Stimulated activated CD8-positive, alpha-beta memory T cell treated with anti-CD3 and anti-CD28 coated beads, Interleukin-4, amount 100 ng/mL, for 48 hours (primary cell): Measurements from ENCODE around the gene STK39.

ENCODE experiments used
- DNase-seq: peaks from one replicate; pipeline ENCODE4 v3.0.0-alpha.2; 2020

Gene STK39

DNA sequence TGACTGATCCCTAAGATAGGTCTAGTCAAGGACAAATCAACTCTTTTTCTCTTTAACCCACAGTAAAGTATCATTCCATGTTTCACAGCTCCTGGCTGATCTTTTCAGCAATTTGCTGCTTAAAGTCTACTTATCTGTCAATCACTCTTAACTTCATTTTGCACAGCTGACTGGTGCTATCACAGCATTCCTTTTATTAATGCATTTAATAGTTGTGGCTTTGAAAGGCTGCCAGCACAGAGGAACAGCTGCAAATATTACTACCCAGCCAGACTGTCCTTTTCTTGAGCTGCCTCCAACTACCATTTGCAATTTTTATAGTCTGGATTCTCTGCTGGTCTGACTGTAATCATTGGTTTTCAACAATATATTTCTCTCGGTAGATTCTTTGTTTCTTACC lies 303.5 kb downstream of the STK39 start:
- DNase-seq, result no peak

DNA sequence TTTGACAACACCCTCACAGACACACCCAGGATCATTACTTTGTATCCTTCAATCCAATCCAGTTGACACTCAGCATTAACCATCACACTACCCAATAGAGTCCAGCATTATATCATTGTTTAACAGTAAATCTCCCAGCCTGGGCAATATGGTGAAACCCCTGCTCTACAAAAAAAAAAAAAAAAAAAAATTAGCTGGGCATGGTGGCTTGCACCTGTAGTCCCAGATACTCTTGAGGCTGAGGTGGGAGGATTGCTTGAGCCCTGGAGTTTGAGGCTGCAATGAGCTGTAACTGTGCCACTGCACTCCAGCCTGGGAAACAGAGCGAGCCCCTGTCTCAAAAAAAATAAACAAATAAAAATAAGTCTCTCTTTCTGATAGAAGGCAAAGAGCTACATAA lies 304.0 kb downstream of the STK39 start:
- DNase-seq, result no peak

DNA sequence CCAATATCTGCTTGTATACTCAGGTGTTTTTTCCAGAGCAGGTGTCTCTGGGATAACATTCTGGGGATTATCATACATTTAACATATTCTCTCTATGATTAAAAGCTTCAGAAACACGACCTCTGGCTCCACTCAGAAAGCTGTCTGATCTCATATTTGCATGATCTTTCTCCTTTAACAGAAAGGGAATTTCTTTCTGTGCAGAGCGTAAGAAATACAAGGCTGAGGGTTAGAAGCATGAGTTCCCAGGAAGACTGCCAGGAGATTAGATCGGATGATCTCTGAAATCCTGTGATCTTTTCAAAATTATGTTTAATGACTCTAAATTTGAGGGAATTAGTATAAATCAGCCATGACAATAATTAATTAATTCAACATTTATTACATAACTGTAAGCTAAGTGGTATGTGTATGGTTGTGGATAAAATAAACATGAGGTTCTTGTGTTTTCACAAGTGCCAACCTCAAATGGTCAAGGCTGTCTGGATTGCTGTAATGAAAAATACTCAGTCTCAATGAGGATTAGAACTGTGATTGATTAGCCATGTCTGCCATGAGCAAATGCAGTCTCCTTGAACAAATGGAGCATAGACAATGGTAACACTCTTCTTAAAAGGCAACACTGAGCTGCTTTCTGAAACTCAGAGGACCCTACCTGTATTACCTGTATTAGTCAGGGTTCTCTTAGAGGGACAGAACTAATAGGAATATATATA lies 304.9 kb downstream of the STK39 start:
- DNase-seq, result no peak

DNA sequence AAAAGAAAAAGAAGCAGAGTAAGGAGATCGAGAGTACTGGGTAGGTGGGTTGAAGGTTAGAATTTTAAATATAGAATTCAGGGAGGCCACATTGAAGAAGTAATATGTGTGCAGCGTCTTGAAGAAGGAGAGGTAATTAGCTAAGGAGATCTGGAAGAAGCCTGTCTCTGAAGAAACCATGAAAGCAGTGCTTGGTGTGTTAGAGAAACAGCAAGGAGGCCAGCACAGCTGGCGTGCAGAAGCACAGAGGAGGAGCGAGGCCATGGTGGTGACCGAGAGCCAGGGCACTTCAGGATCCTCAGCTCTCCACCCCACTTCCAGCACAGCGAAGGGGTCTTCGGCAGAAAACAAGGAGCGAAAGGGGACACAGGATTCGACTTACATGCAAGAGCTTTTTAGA lies 305.8 kb downstream of the STK39 start:
- DNase-seq, result no peak

DNA sequence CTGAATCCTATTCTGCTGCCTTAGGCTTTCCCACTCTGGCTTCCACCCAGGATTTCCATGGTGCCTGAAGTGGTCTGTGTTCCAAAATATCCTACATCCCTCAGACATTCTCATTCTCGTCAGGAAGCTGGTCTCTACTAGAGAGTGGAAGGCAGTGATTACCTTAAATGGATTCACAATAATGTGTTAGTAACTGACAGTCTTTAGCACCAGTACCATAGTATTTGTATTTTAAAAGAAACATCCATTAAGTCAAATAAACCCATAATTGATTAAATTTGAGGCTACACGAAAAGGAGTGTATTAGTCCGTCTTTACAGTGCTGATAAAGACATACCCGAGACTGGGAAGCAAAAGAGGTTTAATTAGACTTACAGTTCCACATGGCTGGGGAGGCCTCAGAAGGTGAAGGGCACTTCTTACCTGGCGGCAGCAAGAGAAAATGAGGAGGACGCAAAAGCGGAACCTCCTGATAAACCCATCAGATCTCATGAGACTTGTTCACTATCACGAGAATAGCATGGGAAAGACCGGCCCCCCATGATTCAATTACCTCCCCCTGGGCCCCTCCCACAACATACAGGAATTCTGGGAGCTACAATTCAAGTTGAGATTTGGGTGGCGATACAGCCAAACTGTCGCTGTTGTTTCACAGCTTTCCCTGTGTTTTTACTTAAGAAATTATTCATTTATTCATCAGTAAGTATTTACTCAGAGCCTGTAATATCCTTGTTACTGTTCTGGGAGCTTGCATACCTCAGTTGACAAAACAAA lies 306.5 kb downstream of the STK39 start:
- no peak for DNase-seq

DNA sequence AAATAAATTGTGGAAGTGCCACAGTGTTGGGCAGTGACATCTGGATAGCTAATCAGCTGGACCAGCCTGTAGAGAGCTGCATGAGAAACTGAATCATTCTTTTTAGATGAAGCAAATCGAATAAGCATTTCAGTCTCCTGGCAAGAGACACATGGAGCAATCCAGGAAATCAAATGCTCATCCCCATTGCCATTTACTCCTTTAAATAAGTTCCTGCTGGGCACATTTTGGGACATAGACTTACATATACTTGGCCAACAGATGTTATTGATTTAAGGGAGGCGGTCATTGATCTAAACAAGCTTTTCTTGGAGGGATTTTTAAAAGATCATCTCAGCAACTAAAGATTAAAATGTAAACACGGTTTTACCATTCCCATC lies 307.1 kb downstream of the STK39 start:
- DNase-seq, result no peak

DNA sequence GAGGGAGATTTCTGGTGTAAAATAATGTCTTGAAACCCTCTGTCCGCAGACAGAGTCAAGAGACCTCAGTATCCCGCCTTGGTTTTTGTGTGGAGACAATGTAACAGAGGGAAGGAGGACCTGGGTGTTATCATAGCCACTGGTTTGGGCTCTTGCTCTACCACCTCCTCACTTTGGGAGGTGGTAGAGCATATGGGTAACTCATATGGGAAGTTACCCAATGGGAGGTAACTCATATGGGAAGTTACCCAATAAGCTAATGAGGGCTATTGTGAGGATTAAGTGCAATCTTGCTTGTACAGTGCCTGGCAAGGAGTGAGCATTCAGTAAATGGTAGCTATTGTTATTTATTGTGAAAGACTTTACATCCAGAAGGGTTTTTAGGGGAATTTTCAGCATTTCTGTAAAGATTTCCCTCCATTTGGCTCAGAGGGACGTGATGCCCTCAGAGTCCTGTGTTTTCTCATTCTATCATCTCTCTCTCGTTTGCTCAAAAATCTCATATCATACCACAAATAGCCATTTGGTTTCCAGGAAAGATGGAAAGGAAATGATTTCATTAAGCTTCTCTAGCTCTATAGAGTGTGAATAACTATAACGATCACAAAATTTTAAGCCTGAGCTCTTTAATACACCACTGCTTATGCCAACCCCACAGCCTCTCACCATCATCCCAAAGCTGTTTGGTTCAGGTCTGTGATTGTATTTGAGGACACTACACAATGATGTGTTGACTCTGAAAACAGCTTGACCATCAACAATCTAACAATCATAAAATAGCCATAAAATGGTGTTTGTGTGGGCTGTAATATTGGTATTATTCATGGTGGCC lies 307.7 kb downstream of the STK39 start:
- DNase-seq, result no peak

DNA sequence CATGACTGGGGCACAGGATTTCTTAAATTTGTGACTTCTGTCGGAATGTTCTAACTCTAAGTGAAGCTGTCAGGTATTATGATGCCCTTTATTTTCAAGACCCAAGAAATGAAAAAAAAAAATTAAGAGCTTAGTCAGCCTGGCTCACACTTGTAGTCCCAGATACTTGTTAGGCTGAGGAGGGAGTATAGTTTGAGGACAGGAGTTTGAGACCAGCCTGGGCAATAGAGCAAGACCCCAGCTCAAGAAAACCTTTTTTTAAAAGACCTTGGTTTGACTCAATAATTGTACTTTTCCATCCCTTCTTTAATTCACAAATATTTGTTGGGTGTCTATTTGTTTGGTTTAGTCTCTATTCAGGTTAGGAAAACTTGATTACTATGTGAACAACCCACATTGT lies 310.0 kb downstream of the STK39 start:
- DNase-seq, result no peak

DNA sequence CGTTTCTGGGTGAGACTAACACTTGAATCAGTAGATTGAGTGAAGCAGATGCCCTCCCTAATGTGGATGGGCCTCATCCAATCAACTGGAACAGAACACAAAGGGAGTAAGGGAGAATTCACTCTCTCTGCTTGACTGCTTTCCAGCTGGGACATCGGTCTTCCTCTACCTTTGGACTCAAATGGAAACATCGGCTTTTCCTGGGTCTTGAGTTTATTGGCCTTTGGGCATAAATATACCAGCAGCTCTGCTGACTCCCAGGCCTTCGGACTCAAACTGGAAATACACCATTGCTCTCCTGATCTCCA lies 311.6 kb downstream of the STK39 start:
- DNase-seq, result no peak

DNA sequence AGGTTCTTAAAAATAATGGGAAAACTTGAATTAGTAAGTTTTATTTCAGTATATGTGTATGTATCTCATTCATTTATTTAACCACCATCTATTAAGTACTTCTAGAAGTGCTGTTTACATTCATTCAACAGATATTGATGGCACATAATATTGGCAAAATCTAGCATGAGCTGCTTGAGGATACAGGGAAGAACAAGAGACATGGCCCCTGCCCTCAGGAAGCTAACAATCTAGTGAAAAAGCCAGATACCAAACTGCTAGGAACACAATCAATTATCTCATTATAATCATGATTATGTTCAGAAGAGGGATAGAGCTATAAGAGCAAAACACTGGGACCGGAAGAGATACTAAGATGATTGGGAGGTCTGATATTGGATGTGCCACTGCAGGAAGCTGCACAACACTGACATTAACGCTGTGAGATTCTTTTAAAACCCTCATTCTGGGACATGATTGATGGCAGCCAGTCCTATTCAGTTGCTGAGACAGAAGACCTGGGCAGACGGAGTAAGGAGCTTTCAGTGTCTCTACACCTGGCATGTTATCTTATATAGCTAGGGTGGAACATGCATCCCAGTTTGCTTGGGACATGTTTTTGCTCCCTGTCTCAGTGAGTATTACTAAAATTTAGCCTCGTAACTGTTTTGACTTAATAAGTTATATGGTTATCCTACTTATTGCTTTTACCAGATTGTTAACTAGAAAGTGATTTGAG lies 314.1 kb downstream of the STK39 start:
- no peak for DNase-seq

DNA sequence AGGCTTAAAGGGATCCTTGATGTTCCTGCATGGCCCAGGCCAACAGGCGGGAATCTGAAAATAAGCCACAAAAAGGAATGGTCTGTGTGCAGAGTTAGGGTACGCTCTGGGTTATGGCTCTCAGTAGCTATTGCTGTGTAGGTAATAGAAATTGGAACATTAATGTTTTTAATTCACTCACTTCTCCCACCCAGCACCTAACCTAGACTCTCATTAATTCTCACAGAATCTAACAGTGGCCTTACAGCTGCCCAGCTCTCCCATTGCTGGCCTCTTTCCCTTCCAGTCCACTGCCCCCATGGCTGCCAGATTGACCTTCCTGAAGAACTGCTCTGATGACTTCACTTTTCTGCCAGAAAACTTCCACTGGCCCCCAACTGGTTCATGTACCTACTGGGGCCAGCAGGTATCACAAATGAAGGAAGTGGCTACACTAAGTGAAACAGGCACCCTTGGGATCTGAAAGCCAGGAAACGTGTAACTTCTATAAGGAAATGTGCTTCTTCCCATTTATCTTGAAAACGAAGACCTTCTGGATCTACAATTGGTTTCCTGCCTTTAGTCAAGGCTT lies 315.2 kb downstream of the STK39 start:
- DNase-seq, result no peak

DNA sequence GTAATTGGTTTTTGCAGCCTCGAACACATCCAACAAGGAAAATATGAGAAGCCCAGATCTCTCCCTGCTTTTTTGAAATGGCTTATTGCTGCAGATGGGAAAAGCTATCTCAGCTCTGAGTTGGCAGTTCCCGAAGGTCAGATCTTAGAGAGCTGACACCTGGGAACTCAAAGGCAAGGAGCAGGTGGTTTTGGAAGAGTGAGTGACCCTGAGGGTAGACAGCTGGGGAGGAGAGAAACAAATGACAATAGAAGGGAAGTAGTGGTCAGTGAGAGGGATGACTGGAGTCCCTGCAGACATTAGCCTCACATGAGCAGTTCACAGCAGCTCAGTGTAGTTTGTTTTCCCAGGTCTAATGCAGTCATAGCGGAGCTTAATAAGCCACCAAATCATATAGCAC lies 317.9 kb downstream of the STK39 start:
- DNase-seq, result no peak

DNA sequence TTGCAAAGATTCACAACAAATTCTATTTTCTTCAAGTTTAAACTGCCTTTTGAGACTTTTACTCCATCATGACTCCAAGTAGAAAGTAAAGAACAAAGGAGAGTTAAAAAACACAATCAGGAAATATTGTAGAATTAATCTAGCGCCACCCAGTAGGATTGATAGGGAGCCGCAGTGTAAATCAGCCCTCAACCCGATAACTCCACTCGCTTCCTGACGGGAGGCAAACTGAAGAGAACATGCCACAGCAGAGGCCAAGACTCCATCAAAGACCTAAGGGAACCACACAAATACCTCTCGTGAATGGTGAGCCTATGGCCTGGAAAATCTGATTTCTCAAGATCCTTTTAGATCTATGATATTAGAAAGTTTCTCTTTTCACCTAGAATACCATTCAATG lies 319.0 kb downstream of the STK39 start:
- no peak for DNase-seq

DNA sequence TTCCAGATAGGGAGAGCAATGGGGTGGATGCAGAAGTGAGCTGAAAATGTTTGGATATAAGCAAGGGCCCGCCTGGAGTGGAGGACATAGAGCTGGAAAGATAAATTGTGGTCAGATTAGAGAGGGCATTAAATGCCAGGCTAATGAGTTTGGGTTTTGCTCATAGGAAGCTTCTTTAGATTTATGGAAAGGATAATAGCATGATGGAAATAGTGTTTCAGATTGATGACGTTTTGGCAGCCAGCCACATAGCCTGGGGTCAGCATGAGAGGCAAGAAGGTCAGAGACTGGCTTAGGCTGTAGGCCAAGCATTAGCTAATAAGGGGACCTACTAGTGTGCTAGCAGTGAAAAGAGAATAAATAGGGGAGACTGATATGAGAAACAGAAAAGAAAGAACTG lies 321.6 kb downstream of the STK39 start:
- no peak for DNase-seq

DNA sequence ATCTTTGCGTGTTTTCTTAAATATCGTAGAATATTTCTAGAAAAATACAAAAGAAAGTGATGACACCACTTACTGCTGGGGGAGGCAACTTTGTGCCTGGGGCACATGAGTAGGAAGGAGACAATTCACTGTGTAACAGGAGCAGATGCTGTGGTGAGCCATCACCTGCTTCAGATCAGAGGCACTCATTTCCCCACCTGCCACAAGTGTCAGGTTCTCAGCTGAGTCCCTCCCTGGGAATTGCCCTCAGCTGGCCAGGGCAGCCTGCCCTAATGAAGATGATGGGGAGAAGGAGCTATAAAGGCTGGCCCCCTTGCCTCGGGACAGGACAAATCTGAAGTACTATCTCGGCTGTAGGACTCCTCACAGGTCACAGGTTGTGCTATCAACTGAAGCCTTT lies 322.8 kb downstream of the STK39 start:
- no peak for DNase-seq

DNA sequence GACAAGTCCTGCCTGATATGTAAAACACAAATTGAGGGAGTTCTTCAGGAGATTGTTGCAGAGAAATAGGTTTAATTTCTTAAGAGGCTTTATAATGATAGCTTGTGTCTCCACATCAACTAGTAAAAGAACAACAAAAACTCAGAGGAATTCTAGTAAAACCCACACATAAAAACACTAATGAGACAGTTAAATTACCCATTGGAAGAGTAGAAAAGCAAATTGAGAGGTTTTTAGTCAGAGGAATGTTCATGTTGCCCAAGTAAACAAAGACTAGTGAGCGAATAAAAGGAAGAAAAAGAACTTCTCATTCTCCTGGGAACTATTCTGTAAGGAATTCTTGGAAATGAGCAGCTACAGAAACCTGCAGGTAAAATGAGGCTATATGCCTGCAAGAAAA lies 330.6 kb downstream of the STK39 start:
- no peak for DNase-seq

DNA sequence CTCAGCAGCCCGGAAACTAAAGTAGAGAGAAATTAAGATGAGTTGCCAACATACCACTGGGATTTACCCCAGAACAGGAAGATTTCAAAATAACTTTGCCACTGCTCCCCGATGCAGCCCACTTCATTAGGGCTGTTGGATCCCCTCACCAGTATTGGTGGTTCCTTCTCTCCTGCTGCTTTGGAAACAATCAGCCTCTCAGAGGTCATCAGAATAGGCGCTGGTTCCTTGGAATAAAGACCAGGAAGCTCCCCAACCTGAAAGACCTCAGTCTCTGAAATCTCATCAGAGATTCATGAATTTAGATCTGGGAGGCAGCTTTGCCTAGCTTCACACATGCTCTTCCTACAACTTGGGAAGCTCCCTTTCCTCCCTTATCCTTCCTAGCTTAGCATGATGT lies 332.4 kb downstream of the STK39 start:
- DNase-seq, result no peak

DNA sequence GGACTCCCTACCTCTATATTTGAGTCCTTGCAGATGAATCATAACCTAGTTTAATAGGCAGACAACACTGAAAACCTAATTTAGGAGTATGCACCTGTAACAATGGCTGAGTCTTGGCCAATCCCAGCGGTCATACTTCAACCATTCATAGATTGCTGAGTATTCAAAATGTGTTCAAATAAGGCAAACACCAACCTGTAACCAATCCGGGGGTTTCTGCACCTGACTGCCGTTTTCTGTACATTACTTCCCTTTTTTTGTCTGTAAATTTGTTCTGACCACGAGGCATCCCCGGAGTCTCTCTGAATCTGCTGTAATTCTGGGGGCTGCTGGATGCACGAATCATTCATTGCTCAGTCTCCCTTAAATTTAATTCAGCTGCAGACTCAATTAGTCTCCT lies 338.6 kb downstream of the STK39 start:
- DNase-seq, result no peak

DNA sequence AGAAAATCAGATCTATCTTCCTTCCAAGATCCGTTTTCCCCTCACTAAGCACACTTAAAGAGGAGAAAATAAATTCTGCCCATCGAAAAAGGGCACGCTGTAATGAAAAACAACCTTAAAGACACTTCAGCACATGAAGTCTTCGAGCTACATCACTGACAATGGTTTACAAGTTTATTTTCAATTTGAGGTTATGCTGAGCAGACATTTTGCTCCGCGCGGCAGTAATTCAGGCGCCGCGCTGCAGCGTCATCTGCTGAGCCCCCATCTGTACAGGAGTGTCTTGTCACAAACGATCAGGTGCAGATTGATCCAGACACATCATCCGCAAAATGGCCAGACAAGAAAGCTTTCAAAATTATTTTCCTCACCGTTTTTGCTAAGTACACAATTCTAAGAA lies 341.7 kb downstream of the STK39 start:
- no peak for DNase-seq
